ENCODE data around the gene ZNF652. TPM values are rescaled to one million over a fixed set of nuclear protein-coding genes. Genes with fewer than 3 reads are reported as not detected.

Gene ZNF652
- total RNA-seq (10 to 100 TPM; 53.5 to 56.9 TPM), total RNA-seq (66.3 to 75.1 reads per million in 2 donors)

- Mint-ChIP-seq H3K4me3 (peak within 1 kb of the TSS; percentile 97), H3K36me3 (ENCODE audit: low read depth) (peaks cover 4% of the 10 kb centered on the region), H3K27me3 (no peaks in the 10 kb centered on the region), H3K4me1 (peaks cover 48% of the 10 kb centered on the region), H3K27ac (peak within 1 kb of the TSS; percentile 96)
- H3K9me3 ChIP-seq (ENCODE audit: control insufficient read depth, low read length, poor library complexity, severe bottlenecking): no peaks in the 10 kb centered on the region
- ATAC-seq (peak; percentile 75), DNase-seq (peak; percentile 95 to 96 (median 95))
These were observed at the start of gene ZNF652 for GRCh38 chr17:49361902-49362722. TSS of gene ZNF652 (minus strand) at chr17:49362250. CDS start at chr17:49317725, 44,525 bp downstream.

- no peaks in the 10 kb centered on the region for H3K27me3 Mint-ChIP-seq
- peaks cover 15% of the 10 kb centered on the region for H3K36me3 Mint-ChIP-seq (ENCODE audit: low read depth)
- H3K9me3 ChIP-seq (ENCODE audit: control insufficient read depth, low read length, poor library complexity, severe bottlenecking): no peaks in the 10 kb centered on the region
- ATAC-seq (no peak), DNase-seq (no peak)
- H3K4me1 Mint-ChIP-seq: peaks cover 8% of the 10 kb centered on the region
- no peak overlapping the region for H3K27ac Mint-ChIP-seq
- H3K4me3 Mint-ChIP-seq: no peak overlapping the region
These were observed 47.0 kb upstream of the ZNF652 start for GRCh38 chr17:49409066-49409465.

- H3K9me3 ChIP-seq (ENCODE audit: control insufficient read depth, low read length, poor library complexity, severe bottlenecking): no peaks in the 10 kb centered on the region
- DNase-seq (peak; percentile 65 to 79 (median 66)), ATAC-seq (peak; percentile 99)
- Mint-ChIP-seq H3K27me3 (no peaks in the 10 kb centered on the region), H3K4me1 (peaks cover 5% of the 10 kb centered on the region), H3K4me3 (no peak overlapping the region), H3K36me3 (ENCODE audit: low read depth) (peaks cover 19% of the 10 kb centered on the region), H3K27ac (peak overlapping the region; percentile 43)
These were observed 46.0 kb upstream of the ZNF652 start for GRCh38 chr17:49407981-49408501.

GRCh38 chr17:49407086-49407485 is 45.0 kb upstream of the ZNF652 start:
- no peak overlapping the region for H3K4me3 Mint-ChIP-seq
- no peak overlapping the region for H3K27ac Mint-ChIP-seq
- peaks cover 4% of the 10 kb centered on the region for H3K4me1 Mint-ChIP-seq
- peaks cover 19% of the 10 kb centered on the region for H3K36me3 Mint-ChIP-seq (ENCODE audit: low read depth)
- DNase-seq (no peak), ATAC-seq (no peak)
- H3K27me3 Mint-ChIP-seq: no peaks in the 10 kb centered on the region
- H3K9me3 ChIP-seq (ENCODE audit: control insufficient read depth, low read length, poor library complexity, severe bottlenecking): no peaks in the 10 kb centered on the region

- Mint-ChIP-seq H3K4me3 (no peak overlapping the region), H3K4me1 (no peaks in the 10 kb centered on the region), H3K27me3 (no peaks in the 10 kb centered on the region), H3K27ac (no peak overlapping the region), H3K36me3 (ENCODE audit: low read depth) (peaks cover 13% of the 10 kb centered on the region)
- DNase-seq (no peak), ATAC-seq (no peak)
- H3K9me3 ChIP-seq (ENCODE audit: control insufficient read depth, low read length, poor library complexity, severe bottlenecking): no peaks in the 10 kb centered on the region
These were observed 44.5 kb upstream of the ZNF652 start for GRCh38 chr17:49406421-49407061.

GRCh38 chr17:49404906-49405305 is 42.9 kb upstream of the ZNF652 start:
- Mint-ChIP-seq H3K27ac (no peak overlapping the region), H3K4me3 (no peak overlapping the region), H3K27me3 (no peaks in the 10 kb centered on the region), H3K36me3 (ENCODE audit: low read depth) (peaks cover 12% of the 10 kb centered on the region), H3K4me1 (no peaks in the 10 kb centered on the region)
- no peaks in the 10 kb centered on the region for H3K9me3 ChIP-seq (ENCODE audit: control insufficient read depth, low read length, poor library complexity, severe bottlenecking)
- DNase-seq (no peak), ATAC-seq (no peak)

GRCh38 chr17:49404361-49404760 is 42.3 kb upstream of the ZNF652 start:
- DNase-seq: no peak
- H3K4me3 Mint-ChIP-seq: no peak overlapping the region
- no peak overlapping the region for H3K27ac Mint-ChIP-seq
- H3K9me3 ChIP-seq (ENCODE audit: control insufficient read depth, low read length, poor library complexity, severe bottlenecking): no peaks in the 10 kb centered on the region
- no peaks in the 10 kb centered on the region for H3K4me1 Mint-ChIP-seq
- peaks cover 12% of the 10 kb centered on the region for H3K36me3 Mint-ChIP-seq (ENCODE audit: low read depth)
- H3K27me3 Mint-ChIP-seq: no peaks in the 10 kb centered on the region
- no peak for ATAC-seq

GRCh38 chr17:49403514-49404289 is 41.7 kb upstream of the ZNF652 start:
- Mint-ChIP-seq H3K27me3 (no peaks in the 10 kb centered on the region), H3K36me3 (ENCODE audit: low read depth) (peaks cover 12% of the 10 kb centered on the region), H3K4me3 (no peak overlapping the region), H3K4me1 (no peaks in the 10 kb centered on the region), H3K27ac (no peak overlapping the region)
- no peaks in the 10 kb centered on the region for H3K9me3 ChIP-seq (ENCODE audit: control insufficient read depth, low read length, poor library complexity, severe bottlenecking)
- no peak for ATAC-seq
- DNase-seq: no peak

GRCh38 chr17:49402706-49403105 is 40.7 kb upstream of the ZNF652 start:
- H3K36me3 Mint-ChIP-seq (ENCODE audit: low read depth): peaks cover 12% of the 10 kb centered on the region
- peak overlapping the region; percentile 33 for H3K4me3 Mint-ChIP-seq
- no peak overlapping the region for H3K27ac Mint-ChIP-seq
- ATAC-seq (no peak), DNase-seq (no peak)
- no peaks in the 10 kb centered on the region for H3K27me3 Mint-ChIP-seq
- no peaks in the 10 kb centered on the region for H3K4me1 Mint-ChIP-seq
- H3K9me3 ChIP-seq (ENCODE audit: control insufficient read depth, low read length, poor library complexity, severe bottlenecking): no peaks in the 10 kb centered on the region

GRCh38 chr17:49401971-49402611 is 40.0 kb upstream of the ZNF652 start:
- H3K4me1 Mint-ChIP-seq: no peaks in the 10 kb centered on the region
- peaks cover 12% of the 10 kb centered on the region for H3K36me3 Mint-ChIP-seq (ENCODE audit: low read depth)
- peak overlapping the region; percentile 33 for H3K4me3 Mint-ChIP-seq
- H3K9me3 ChIP-seq (ENCODE audit: control insufficient read depth, low read length, poor library complexity, severe bottlenecking): no peaks in the 10 kb centered on the region
- no peak for ATAC-seq
- no peak overlapping the region for H3K27ac Mint-ChIP-seq
- no peaks in the 10 kb centered on the region for H3K27me3 Mint-ChIP-seq
- no peak for DNase-seq

- H3K9me3 ChIP-seq (ENCODE audit: control insufficient read depth, low read length, poor library complexity, severe bottlenecking): no peaks in the 10 kb centered on the region
- ATAC-seq: no peak
- Mint-ChIP-seq H3K36me3 (ENCODE audit: low read depth) (peaks cover 8% of the 10 kb centered on the region), H3K27me3 (no peaks in the 10 kb centered on the region), H3K4me1 (peaks cover 3% of the 10 kb centered on the region), H3K27ac (no peak overlapping the region), H3K4me3 (peak overlapping the region; percentile 71)
- no peak for DNase-seq
These were observed 37.9 kb upstream of the ZNF652 start for GRCh38 chr17:49399995-49400394.

GRCh38 chr17:49397586-49397985 is 35.5 kb upstream of the ZNF652 start:
- ATAC-seq (no peak), DNase-seq (no peak)
- no peaks in the 10 kb centered on the region for H3K9me3 ChIP-seq (ENCODE audit: control insufficient read depth, low read length, poor library complexity, severe bottlenecking)
- Mint-ChIP-seq H3K27me3 (no peaks in the 10 kb centered on the region), H3K36me3 (ENCODE audit: low read depth) (no peaks in the 10 kb centered on the region), H3K4me3 (no peak overlapping the region), H3K4me1 (peaks cover 13% of the 10 kb centered on the region), H3K27ac (peak overlapping the region; percentile 11)

Data from T-helper 17 cell (primary cell).